ENCODE measurements around the gene LGALS3. TPM values are rescaled to one million over a fixed set of nuclear protein-coding genes. Genes with fewer than 3 reads are reported as not detected.

The LGALS3 gene
- total and polyA plus RNA-seq, 3 experiments from 2014 or later, result 54.5 to 78.0 (median 55.1) TPM

- peak overlapping the region in 1 of 8 donors; percentile 64 for H3K27ac Mint-ChIP-seq
- no peak overlapping the region for H3K4me3 Mint-ChIP-seq
- ChIA-PET POLR2A (no interaction called here), CTCF (interaction anchor here (0.9 to 2.9 kb wide), 3 partner anchors 10 to 57 kb away, joined by 3 to 11 read pairs (median 3); no protein-coding TSS in a partner anchor)
- Histone ChIP-seq H3K27me3 (ENCODE audit: insufficient read depth, low read length, poor library complexity, severe bottlenecking) (no peaks in the 10 kb centered on the region), H3K9me3 (ENCODE audit: low read length) (no peaks in the 10 kb centered on the region), H3K27ac (ENCODE audit: low read depth, low read length) (no peak overlapping the region), H3K4me1 (ENCODE audit: insufficient read depth, low read length) (no peaks in the 10 kb centered on the region), H3K36me3 (ENCODE audit: insufficient read depth, low read length) (no peaks in the 10 kb centered on the region), H3K4me3 (ENCODE audit: low read length) (no peak overlapping the region)
- peaks cover 0 to 10% (median 9%) of the 10 kb centered on the region in 3 donors for H3K4me1 Mint-ChIP-seq
- no peaks in the 10 kb centered on the region for H3K9me3 Mint-ChIP-seq
- peaks cover 0 to 33% (median 2%) of the 10 kb centered on the region in 3 donors for H3K36me3 Mint-ChIP-seq
- no peak for DNase-seq
- no peaks in the 10 kb centered on the region for H3K27me3 Mint-ChIP-seq
Observed at GRCh38 chr14:55146425-55146824, 17.4 kb downstream of the LGALS3 start.

GRCh38 chr14:55151601-55152000 is 22.5 kb downstream of the LGALS3 start:
- H3K4me1 ChIP-seq (ENCODE audit: insufficient read depth, low read length), result no peaks in the 10 kb centered on the region
- no peaks in the 10 kb centered on the region for H3K9me3 ChIP-seq (ENCODE audit: low read length)
- H3K4me3 ChIP-seq (ENCODE audit: low read length), result no peak overlapping the region
- DNase-seq, result no peak
- peaks cover 0 to 9% (median 7%) of the 10 kb centered on the region in 3 donors for H3K4me1 Mint-ChIP-seq
- H3K27ac ChIP-seq (ENCODE audit: low read depth, low read length), result no peak overlapping the region
- peaks cover 0 to under 1% (median 0%) of the 10 kb centered on the region in 3 donors for H3K36me3 Mint-ChIP-seq
- peak overlapping the region in 1 of 8 donors; percentile 40 for H3K27ac Mint-ChIP-seq
- POLR2A ChIA-PET, result no interaction called here
- H3K36me3 ChIP-seq (ENCODE audit: insufficient read depth, low read length), result no peaks in the 10 kb centered on the region
- CTCF ChIA-PET, result interaction anchor here (1.2 kb wide), 1 partner anchor 8 kb away, joined by 4 read pairs; no protein-coding TSS in a partner anchor
- H3K27me3 ChIP-seq (ENCODE audit: insufficient read depth, low read length, poor library complexity, severe bottlenecking), result no peaks in the 10 kb centered on the region
- H3K9me3 Mint-ChIP-seq, result no peaks in the 10 kb centered on the region
- H3K27me3 Mint-ChIP-seq, result no peaks in the 10 kb centered on the region
- no peak overlapping the region for H3K4me3 Mint-ChIP-seq

GRCh38 chr14:55152052-55152753 is 23.2 kb downstream of the LGALS3 start:
- H3K36me3 ChIP-seq (ENCODE audit: insufficient read depth, low read length), result no peaks in the 10 kb centered on the region
- no peaks in the 10 kb centered on the region for H3K9me3 ChIP-seq (ENCODE audit: low read length)
- no peak overlapping the region for H3K4me3 ChIP-seq (ENCODE audit: low read length)
- no peaks in the 10 kb centered on the region for H3K27me3 ChIP-seq (ENCODE audit: insufficient read depth, low read length, poor library complexity, severe bottlenecking)
- H3K27ac Mint-ChIP-seq, result peak overlapping the region in 1 of 8 donors; percentile 4
- H3K4me1 Mint-ChIP-seq, result peaks cover 2 to 10% (median 9%) of the 10 kb centered on the region in 3 donors
- H3K4me3 Mint-ChIP-seq, result no peak overlapping the region
- no peak for DNase-seq
- no peaks in the 10 kb centered on the region for H3K4me1 ChIP-seq (ENCODE audit: insufficient read depth, low read length)
- H3K9me3 Mint-ChIP-seq, result no peaks in the 10 kb centered on the region
- no peak overlapping the region for H3K27ac ChIP-seq (ENCODE audit: low read depth, low read length)
- CTCF ChIA-PET, result interaction anchor here (1.1 to 1.7 kb wide), 4 partner anchors 9 to 62 kb away, joined by 3 to 5 read pairs (median 4); no protein-coding TSS in a partner anchor
- no peaks in the 10 kb centered on the region for H3K36me3 Mint-ChIP-seq
- POLR2A ChIA-PET, result no interaction called here
- H3K27me3 Mint-ChIP-seq, result no peaks in the 10 kb centered on the region

GRCh38 chr14:55153951-55154350 is 24.9 kb downstream of the LGALS3 start:
- Histone ChIP-seq H3K4me3 (ENCODE audit: low read length) (no peak overlapping the region), H3K36me3 (ENCODE audit: insufficient read depth, low read length) (no peaks in the 10 kb centered on the region), H3K27me3 (ENCODE audit: insufficient read depth, low read length, poor library complexity, severe bottlenecking) (no peaks in the 10 kb centered on the region), H3K27ac (ENCODE audit: low read depth, low read length) (no peak overlapping the region), H3K9me3 (ENCODE audit: low read length) (no peaks in the 10 kb centered on the region), H3K4me1 (ENCODE audit: insufficient read depth, low read length) (no peaks in the 10 kb centered on the region)
- Mint-ChIP-seq H3K4me3 (no peak overlapping the region), H3K36me3 (no peaks in the 10 kb centered on the region), H3K27me3 (no peaks in the 10 kb centered on the region), H3K9me3 (no peaks in the 10 kb centered on the region), H3K27ac (no peak overlapping the region), H3K4me1 (peaks cover 5 to 19% (median 13%) of the 10 kb centered on the region in 3 donors)
- ChIA-PET POLR2A (no interaction called here), CTCF (interaction anchor here (1.0 to 1.8 kb wide), 3 partner anchors 51 to 103 kb away, joined by 4 read pairs; partner anchors contain the start of gene MAPK1IP1L)
- no peak for DNase-seq

GRCh38 chr14:55157080-55157479 is 28.0 kb downstream of the LGALS3 start:
- Mint-ChIP-seq H3K4me1 (peaks cover 7 to 31% (median 17%) of the 10 kb centered on the region in 3 donors), H3K36me3 (no peaks in the 10 kb centered on the region), H3K27me3 (no peaks in the 10 kb centered on the region), H3K27ac (peak overlapping the region in 1 of 8 donors; percentile 76), H3K4me3 (no peak overlapping the region), H3K9me3 (no peaks in the 10 kb centered on the region)
- Histone ChIP-seq H3K27me3 (ENCODE audit: insufficient read depth, low read length, poor library complexity, severe bottlenecking) (no peaks in the 10 kb centered on the region), H3K27ac (ENCODE audit: low read depth, low read length) (no peak overlapping the region), H3K9me3 (ENCODE audit: low read length) (no peaks in the 10 kb centered on the region), H3K36me3 (ENCODE audit: insufficient read depth, low read length) (no peaks in the 10 kb centered on the region), H3K4me1 (ENCODE audit: insufficient read depth, low read length) (no peaks in the 10 kb centered on the region), H3K4me3 (ENCODE audit: low read length) (no peak overlapping the region)
- POLR2A ChIA-PET, result interaction anchor here (1.0 kb wide), 1 partner anchor 27 kb away, joined by 5 read pairs; no protein-coding TSS in a partner anchor
- DNase-seq, result no peak
- CTCF ChIA-PET, result interaction anchor here (1.5 to 8.4 kb wide), 4 partner anchors 10 to 106 kb away, joined by 5 to 143 read pairs (median 18); partner anchors contain the start of genes LGALS3 and MAPK1IP1L

- CTCF ChIA-PET, result interaction anchor here (1.3 to 8.4 kb wide), 6 partner anchors 12 to 107 kb away, joined by 3 to 143 read pairs (median 8); partner anchors contain the start of genes LGALS3 and MAPK1IP1L
- POLR2A ChIA-PET, result no interaction called here
- Mint-ChIP-seq H3K4me1 (peaks cover 7 to 31% (median 17%) of the 10 kb centered on the region in 3 donors), H3K9me3 (no peaks in the 10 kb centered on the region), H3K4me3 (no peak overlapping the region), H3K27me3 (no peaks in the 10 kb centered on the region), H3K36me3 (no peaks in the 10 kb centered on the region), H3K27ac (no peak overlapping the region)
- H3K4me1 ChIP-seq (ENCODE audit: insufficient read depth, low read length), result no peaks in the 10 kb centered on the region
- no peaks in the 10 kb centered on the region for H3K27me3 ChIP-seq (ENCODE audit: insufficient read depth, low read length, poor library complexity, severe bottlenecking)
- no peak overlapping the region for H3K27ac ChIP-seq (ENCODE audit: low read depth, low read length)
- no peak overlapping the region for H3K4me3 ChIP-seq (ENCODE audit: low read length)
- no peak for DNase-seq
- H3K36me3 ChIP-seq (ENCODE audit: insufficient read depth, low read length), result no peaks in the 10 kb centered on the region
- no peaks in the 10 kb centered on the region for H3K9me3 ChIP-seq (ENCODE audit: low read length)
Observed at GRCh38 chr14:55158412-55158811, 29.4 kb downstream of the LGALS3 start.

- H3K27me3 Mint-ChIP-seq, result no peaks in the 10 kb centered on the region
- no peaks in the 10 kb centered on the region for H3K36me3 Mint-ChIP-seq
- peak overlapping the region in 2 of 8 donors; percentile 2 to 33 for H3K27ac Mint-ChIP-seq
- no peaks in the 10 kb centered on the region for H3K9me3 ChIP-seq (ENCODE audit: low read length)
- H3K4me1 ChIP-seq (ENCODE audit: insufficient read depth, low read length), result no peaks in the 10 kb centered on the region
- no peak overlapping the region for H3K4me3 ChIP-seq (ENCODE audit: low read length)
- H3K36me3 ChIP-seq (ENCODE audit: insufficient read depth, low read length), result no peaks in the 10 kb centered on the region
- H3K4me3 Mint-ChIP-seq, result no peak overlapping the region
- H3K27ac ChIP-seq (ENCODE audit: low read depth, low read length), result no peak overlapping the region
- peaks cover 7 to 39% (median 21%) of the 10 kb centered on the region in 3 donors for H3K4me1 Mint-ChIP-seq
- H3K27me3 ChIP-seq (ENCODE audit: insufficient read depth, low read length, poor library complexity, severe bottlenecking), result no peaks in the 10 kb centered on the region
- DNase-seq, result peak in 2 of 5 donors; percentile 32 to 35
- no peaks in the 10 kb centered on the region for H3K9me3 Mint-ChIP-seq
- POLR2A ChIA-PET, result interaction anchor here (0.5 to 1.2 kb wide), 7 partner anchors 26 to 318 kb away, joined by 3 to 10 read pairs (median 4); no protein-coding TSS in a partner anchor
- CTCF ChIA-PET, result interaction anchor here (1.0 to 8.4 kb wide), 17 partner anchors 8 to 110 kb away, joined by 3 to 143 read pairs (median 6); partner anchors contain the start of genes DLGAP5, LGALS3 and MAPK1IP1L
Observed at GRCh38 chr14:55160989-55161388, 31.9 kb downstream of the LGALS3 start.

- H3K36me3 Mint-ChIP-seq, result no peaks in the 10 kb centered on the region
- ChIA-PET POLR2A (no interaction called here), CTCF (interaction anchor here (0.6 to 1.3 kb wide), 3 partner anchors 10 to 81 kb away, joined by 3 to 4 read pairs (median 3); no protein-coding TSS in a partner anchor)
Observed at GRCh38 chr14:55170526-55170925, 41.5 kb downstream of the LGALS3 start.

More at GRCh38 chr14:55170526-55170925, 41.5 kb downstream of the LGALS3 start:
- no peak for DNase-seq
- no peak overlapping the region for H3K4me3 ChIP-seq (ENCODE audit: low read length)
- no peaks in the 10 kb centered on the region for H3K27me3 ChIP-seq (ENCODE audit: insufficient read depth, low read length, poor library complexity, severe bottlenecking)
- no peaks in the 10 kb centered on the region for H3K4me1 Mint-ChIP-seq
- no peaks in the 10 kb centered on the region for H3K27me3 Mint-ChIP-seq
- no peaks in the 10 kb centered on the region for H3K9me3 ChIP-seq (ENCODE audit: low read length)
- no peak overlapping the region for H3K27ac Mint-ChIP-seq
- H3K9me3 Mint-ChIP-seq, result no peaks in the 10 kb centered on the region
- H3K4me3 Mint-ChIP-seq, result no peak overlapping the region
- no peaks in the 10 kb centered on the region for H3K36me3 ChIP-seq (ENCODE audit: insufficient read depth, low read length)
- H3K27ac ChIP-seq (ENCODE audit: low read depth, low read length), result no peak overlapping the region
- H3K4me1 ChIP-seq (ENCODE audit: insufficient read depth, low read length), result no peaks in the 10 kb centered on the region

Data from CD8-positive, alpha-beta memory T cell (primary cell).